ENCODE measurements around the gene SLC10A1.

The SLC10A1 gene

GRCh38 chr14:69772082-69773017 is 24.7 kb downstream of the SLC10A1 start:
- no peak for TF ChIP-seq CTCF (conservative IDR thresholded peaks at IDR 0.05; ENCODE audit: low read length)
- DNase-seq (ENCODE audit: low read depth): no peak
- H3K4me3 ChIP-seq (ENCODE audit: low read length): no peak overlapping the region

DNA sequence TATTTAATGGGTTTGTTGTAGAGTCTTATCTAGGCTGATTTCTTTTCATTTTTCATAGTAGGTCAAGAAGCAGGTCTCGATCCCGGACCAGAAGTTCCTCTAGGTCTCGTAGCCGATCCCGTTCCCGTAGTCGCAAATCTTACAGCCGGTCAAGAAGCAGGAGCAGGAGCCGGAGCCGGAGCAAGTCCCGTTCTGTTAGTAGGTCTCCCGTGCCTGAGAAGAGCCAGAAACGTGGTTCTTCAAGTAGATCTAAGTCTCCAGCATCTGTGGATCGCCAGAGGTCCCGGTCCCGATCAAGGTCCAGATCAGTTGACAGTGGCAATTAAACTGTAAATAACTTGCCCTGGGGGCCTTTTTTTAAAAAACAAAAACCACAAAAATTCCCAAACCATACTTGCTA is 25.9 kb downstream of the SLC10A1 start:
- no peak for TF ChIP-seq CTCF (conservative IDR thresholded peaks at IDR 0.05; ENCODE audit: low read length)
- DNase-seq (ENCODE audit: low read depth): no peak
- H3K4me3 ChIP-seq (ENCODE audit: low read length): no peak overlapping the region

DNA sequence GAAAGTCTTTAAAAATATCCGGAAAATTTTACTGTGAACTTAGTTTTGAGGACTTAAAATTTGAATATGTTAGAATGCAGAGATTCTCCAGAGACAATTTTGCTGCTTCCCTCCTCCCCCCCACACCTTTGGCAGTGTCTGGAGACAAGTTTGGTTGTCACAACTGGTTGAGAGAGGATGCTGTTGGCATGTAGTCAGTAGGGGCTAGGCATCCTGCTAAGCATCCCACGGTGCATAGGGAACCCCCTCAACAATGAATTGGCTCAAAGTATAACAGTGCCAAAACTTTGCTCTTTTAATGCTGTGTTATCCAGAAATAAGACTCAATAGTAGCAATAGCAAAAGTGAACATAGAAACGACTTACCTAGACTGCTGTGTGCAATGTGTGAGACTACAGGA is 26.5 kb downstream of the SLC10A1 start:
- TF ChIP-seq CTCF (conservative IDR thresholded peaks at IDR 0.05; ENCODE audit: low read length): no peak

DNA sequence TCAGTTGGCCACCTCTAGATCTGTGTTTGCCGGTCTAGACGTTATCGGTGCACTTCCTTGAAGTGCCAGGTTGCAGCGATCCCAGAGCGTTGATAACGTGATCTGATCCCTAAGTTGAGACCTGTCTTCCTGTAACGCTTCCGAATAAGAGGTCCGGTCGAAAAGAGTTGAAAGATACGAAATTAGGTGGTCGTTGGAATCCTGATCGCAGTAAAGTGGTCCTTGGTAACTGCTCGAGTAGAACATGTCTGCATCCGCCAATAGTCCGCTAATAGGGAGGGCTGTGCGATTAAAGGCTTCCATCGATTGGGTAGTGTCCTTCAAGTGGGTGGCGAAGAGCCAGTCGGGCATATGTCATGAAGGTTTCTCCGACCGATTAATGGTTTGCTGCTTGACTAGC is 27.4 kb downstream of the SLC10A1 start:
- DNase-seq (ENCODE audit: low read depth): no peak

More for the DNA sequence above, 26.5 kb downstream of the SLC10A1 start:
- no peak overlapping the region for H3K4me3 ChIP-seq (ENCODE audit: low read length)
- DNase-seq (ENCODE audit: low read depth): no peak

DNA sequence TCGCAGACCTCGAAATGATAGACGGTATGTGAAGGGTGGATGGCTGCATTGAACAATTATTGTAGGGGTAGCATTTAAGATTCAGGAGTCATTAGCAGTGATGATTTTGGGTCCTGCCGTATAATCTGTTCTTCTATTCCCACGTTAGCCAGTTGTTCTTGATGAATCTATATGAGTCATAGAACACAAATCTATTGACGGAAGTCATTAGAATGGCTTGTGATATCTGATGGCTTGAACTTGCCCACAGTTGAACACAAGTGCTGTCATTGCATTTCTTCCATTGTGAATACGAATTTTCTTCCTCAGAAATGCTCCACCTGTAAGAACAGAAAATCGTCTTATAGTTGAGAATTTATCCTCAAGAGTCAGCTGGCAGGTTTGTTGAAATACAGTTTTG is 28.2 kb downstream of the SLC10A1 start:
- peak overlapping the region; percentile 99 for H3K4me3 ChIP-seq (ENCODE audit: low read length)
- DNase-seq (ENCODE audit: low read depth): no peak
- no peak for TF ChIP-seq CTCF (conservative IDR thresholded peaks at IDR 0.05; ENCODE audit: low read length)

More for the DNA sequence above, 27.4 kb downstream of the SLC10A1 start:
- no peak overlapping the region for H3K4me3 ChIP-seq (ENCODE audit: low read length)
- no peak for TF ChIP-seq CTCF (conservative IDR thresholded peaks at IDR 0.05; ENCODE audit: low read length)

- no peak for TF ChIP-seq CTCF (conservative IDR thresholded peaks at IDR 0.05; ENCODE audit: low read length)
- peak overlapping the region; percentile 99 for H3K4me3 ChIP-seq (ENCODE audit: low read length)
- DNase-seq (ENCODE audit: low read depth): peak; percentile 87
Measured at GRCh38 chr14:69767369-69767999, 29.6 kb downstream of the SLC10A1 start.
